Activated T-helper 1 cell treated with anti-CD3 and anti-CD28 coated beads, Interleukin-12 subunit alpha, Interleukin-12 subunit beta, Interleukin-2, Interleukin-4 antibody, amounts not matched to agents 30 ng/mL and 10 ng/mL and 1 ng/mL, durations not matched to agents 14 hours and 24 hours and 36 hours (primary cell): Measurements from ENCODE around the gene RGS10. TPM values are rescaled to one million over a fixed set of nuclear protein-coding genes. Genes with fewer than 3 reads are reported as not detected.

Source experiments
- DNase-seq: peaks from one replicate; pipeline ENCODE4 v3.0.0; 2021; ENCODE audit warnings: low spot score
- H3K27ac Mint-ChIP-seq: one replicate; pipeline ENCODE4 v1.8.0; 2021; ENCODE audit warnings: mild to moderate bottlenecking, mixed read lengths
- H3K27me3 Mint-ChIP-seq: one replicate; pipeline ENCODE4 v1.8.0; 2022; ENCODE audit warnings: mild to moderate bottlenecking, moderate library complexity, mixed read lengths; ENCODE audit not compliant: insufficient read depth
- H3K36me3 Mint-ChIP-seq: one replicate; pipeline ENCODE4 v1.8.0; 2021; ENCODE audit warnings: low read depth, mixed read lengths
- H3K4me1 Mint-ChIP-seq: one replicate; pipeline ENCODE4 v1.8.0; 2021; ENCODE audit warnings: low read depth, mixed read lengths
- H3K4me3 Mint-ChIP-seq: one replicate; pipeline ENCODE4 v1.8.0; 2021; ENCODE audit warnings: mild to moderate bottlenecking, moderate library complexity, mixed read lengths
- H3K9me3 Mint-ChIP-seq: one replicate; pipeline ENCODE4 v1.8.0; 2021; ENCODE audit warnings: mixed read lengths
- intact Hi-C: fragments of 100-400 bp; cut with micrococcal nuclease; formaldehyde crosslinking; loops from one replicate; pipeline ENCODE4 v1.15.1; 2024
- total RNA-seq: library from RNA; stranded (reverse); gene quantifications from 2 replicates; pipeline ENCODE4 v1.2.3, GENCODE V29; 2022

Gene RGS10
- total RNA-seq, 1 donor from 2014 or later = 150 TPM

- Mint-ChIP-seq H3K36me3 (no peaks in the 10 kb centered on the region), H3K4me3 (no peak overlapping the region), H3K4me1 (peaks cover 28% of the 10 kb centered on the region), H3K27me3 (peaks cover 1% of the 10 kb centered on the region), H3K9me3 (no peaks in the 10 kb centered on the region), H3K27ac (no peak overlapping the region)
- no peak for DNase-seq
- intact Hi-C loops = no loop called here
These were observed 61.9 kb downstream of the RGS10 start for GRCh38 chr10:119480667-119481066.

- intact Hi-C loops = no loop called here
- no peak for DNase-seq
- Mint-ChIP-seq H3K9me3 (no peaks in the 10 kb centered on the region), H3K4me1 (peaks cover 28% of the 10 kb centered on the region), H3K4me3 (no peak overlapping the region), H3K27ac (peak overlapping the region; percentile 88), H3K27me3 (peaks cover 1% of the 10 kb centered on the region), H3K36me3 (no peaks in the 10 kb centered on the region)
These were observed 63.0 kb downstream of the RGS10 start for GRCh38 chr10:119479532-119479931.

- Mint-ChIP-seq H3K27ac (peak overlapping the region; percentile 88), H3K4me1 (peaks cover 31% of the 10 kb centered on the region), H3K9me3 (peaks cover 2% of the 10 kb centered on the region), H3K27me3 (peaks cover 1% of the 10 kb centered on the region), H3K36me3 (no peaks in the 10 kb centered on the region), H3K4me3 (peak overlapping the region; percentile 66)
- intact Hi-C loops = loop anchor here (1.0 kb wide), 3 partner anchors 10 to 37 kb away; no protein-coding TSS in a partner anchor
- DNase-seq = no peak
These were observed 63.6 kb downstream of the RGS10 start for GRCh38 chr10:119478811-119479341.

GRCh38 chr10:119478111-119478802 lies 64.3 kb downstream of the RGS10 start:
- peaks cover 4% of the 10 kb centered on the region for H3K9me3 Mint-ChIP-seq
- peaks cover 1% of the 10 kb centered on the region for H3K27me3 Mint-ChIP-seq
- peak overlapping the region; percentile 66 for H3K4me3 Mint-ChIP-seq
- peaks cover 34% of the 10 kb centered on the region for H3K4me1 Mint-ChIP-seq
- no peaks in the 10 kb centered on the region for H3K36me3 Mint-ChIP-seq
- DNase-seq = peak; percentile 25
- peak overlapping the region; percentile 88 for H3K27ac Mint-ChIP-seq
- intact Hi-C loops = loop anchor here (1.0 kb wide), 3 partner anchors 11 to 38 kb away; no protein-coding TSS in a partner anchor

- peak overlapping the region; percentile 88 for H3K27ac Mint-ChIP-seq
- peaks cover 34% of the 10 kb centered on the region for H3K4me1 Mint-ChIP-seq
- intact Hi-C loops = no loop called here
- peaks cover 1% of the 10 kb centered on the region for H3K27me3 Mint-ChIP-seq
- no peak for DNase-seq
- peaks cover 4% of the 10 kb centered on the region for H3K9me3 Mint-ChIP-seq
- H3K4me3 Mint-ChIP-seq = peak overlapping the region; percentile 54
- no peaks in the 10 kb centered on the region for H3K36me3 Mint-ChIP-seq
These were observed 65.1 kb downstream of the RGS10 start for GRCh38 chr10:119477444-119477843.

- intact Hi-C loops = no loop called here
- no peak overlapping the region for H3K27ac Mint-ChIP-seq
These were observed 67.9 kb downstream of the RGS10 start for GRCh38 chr10:119474606-119475005.

GRCh38 chr10:119473771-119474170 lies 68.7 kb downstream of the RGS10 start:
- Mint-ChIP-seq H3K4me3 (no peak overlapping the region), H3K4me1 (peaks cover 23% of the 10 kb centered on the region), H3K9me3 (peaks cover 4% of the 10 kb centered on the region), H3K27me3 (peaks cover 1% of the 10 kb centered on the region), H3K36me3 (no peaks in the 10 kb centered on the region), H3K27ac (peak overlapping the region; percentile 22)
- intact Hi-C loops = no loop called here
- DNase-seq = no peak

More at GRCh38 chr10:119474606-119475005, 67.9 kb downstream of the RGS10 start:
- Mint-ChIP-seq H3K9me3 (peaks cover 4% of the 10 kb centered on the region), H3K4me1 (peaks cover 31% of the 10 kb centered on the region), H3K36me3 (no peaks in the 10 kb centered on the region), H3K4me3 (no peak overlapping the region), H3K27me3 (peaks cover 1% of the 10 kb centered on the region)
- DNase-seq = no peak

GRCh38 chr10:119470920-119471702 lies 71.4 kb downstream of the RGS10 start:
- peaks cover 2% of the 10 kb centered on the region for H3K27me3 Mint-ChIP-seq
- H3K4me3 Mint-ChIP-seq = no peak overlapping the region
- peaks cover 4% of the 10 kb centered on the region for H3K9me3 Mint-ChIP-seq
- intact Hi-C loops = no loop called here
- no peak for DNase-seq
- H3K36me3 Mint-ChIP-seq = no peaks in the 10 kb centered on the region
- H3K27ac Mint-ChIP-seq = no peak overlapping the region
- peaks cover 15% of the 10 kb centered on the region for H3K4me1 Mint-ChIP-seq

- peaks cover 4% of the 10 kb centered on the region for H3K9me3 Mint-ChIP-seq
- H3K27me3 Mint-ChIP-seq = peaks cover 4% of the 10 kb centered on the region
- intact Hi-C loops = no loop called here
- no peak overlapping the region for H3K27ac Mint-ChIP-seq
- H3K4me1 Mint-ChIP-seq = peaks cover 21% of the 10 kb centered on the region
- no peak overlapping the region for H3K4me3 Mint-ChIP-seq
- H3K36me3 Mint-ChIP-seq = no peaks in the 10 kb centered on the region
- no peak for DNase-seq
These were observed 72.7 kb downstream of the RGS10 start for GRCh38 chr10:119469846-119470245.

GRCh38 chr10:119469325-119469707 lies 73.2 kb downstream of the RGS10 start:
- H3K9me3 Mint-ChIP-seq = peaks cover 4% of the 10 kb centered on the region
- DNase-seq = no peak
- H3K27me3 Mint-ChIP-seq = peaks cover 4% of the 10 kb centered on the region
- no peak overlapping the region for H3K4me3 Mint-ChIP-seq
- no peak overlapping the region for H3K27ac Mint-ChIP-seq
- peaks cover 21% of the 10 kb centered on the region for H3K4me1 Mint-ChIP-seq
- intact Hi-C loops = no loop called here
- H3K36me3 Mint-ChIP-seq = no peaks in the 10 kb centered on the region

GRCh38 chr10:119468542-119469324 lies 73.8 kb downstream of the RGS10 start:
- H3K27ac Mint-ChIP-seq = no peak overlapping the region
- intact Hi-C loops = no loop called here
- H3K36me3 Mint-ChIP-seq = no peaks in the 10 kb centered on the region
- no peak for DNase-seq
- H3K27me3 Mint-ChIP-seq = peaks cover 4% of the 10 kb centered on the region
- no peaks in the 10 kb centered on the region for H3K9me3 Mint-ChIP-seq
- no peak overlapping the region for H3K4me3 Mint-ChIP-seq
- peaks cover 17% of the 10 kb centered on the region for H3K4me1 Mint-ChIP-seq

GRCh38 chr10:119466655-119467054 lies 75.9 kb downstream of the RGS10 start:
- peaks cover 16% of the 10 kb centered on the region for H3K4me1 Mint-ChIP-seq
- H3K4me3 Mint-ChIP-seq = no peak overlapping the region
- peak; percentile 10 for DNase-seq
- H3K27ac Mint-ChIP-seq = no peak overlapping the region
- peaks cover 4% of the 10 kb centered on the region for H3K27me3 Mint-ChIP-seq
- peaks cover 6% of the 10 kb centered on the region for H3K9me3 Mint-ChIP-seq
- peaks cover 4% of the 10 kb centered on the region for H3K36me3 Mint-ChIP-seq
- intact Hi-C loops = no loop called here
